MG63 (cell line): ENCODE results near the gene DNAH11. TPM values are rescaled to one million over a fixed set of nuclear protein-coding genes. Genes with fewer than 3 reads are reported as not detected.
A peak's percentile ranks its signal among the peaks of the same experiment; 100 is the strongest.
"Not testable (repeated sequence)": the region's sequence is repeated elsewhere in the genome, so short reads cannot be mapped to it uniquely, and the experiment has no call there.

Experiments used
- DNase-seq: peaks from one replicate; pipeline ENCODE4 v3.0.0-alpha.2; 2020
- H3K27me3 ChIP-seq: fragments of 250-450 bp; sonication (Bioruptor Pico); 2 replicates; pipeline ENCODE4 v1.5.1; 2020; ENCODE audit warnings: mild to moderate bottlenecking, moderate library complexity
- H3K36me3 ChIP-seq: fragments of 250-450 bp; sonication (Bioruptor Pico); 2 replicates; pipeline ENCODE4 v1.5.1; 2020; ENCODE audit warnings: mild to moderate bottlenecking, moderate library complexity
- H3K4me3 ChIP-seq: fragments of 250-450 bp; sonication (Bioruptor Pico); 2 replicates; pipeline ENCODE4 v1.5.1; 2020; ENCODE audit warnings: mild to moderate bottlenecking, moderate library complexity
- H3K9me3 ChIP-seq: fragments of 250-450 bp; sonication (Bioruptor Pico); 2 replicates; pipeline ENCODE4 v1.5.1; 2020; ENCODE audit warnings: mild to moderate bottlenecking, moderate library complexity
- total RNA-seq: library from RNA; depleted of rRNA; stranded (reverse); fragments of >200 nt; shearing (Covaris generic); gene quantifications from 2 replicates; pipeline ENCODE4 v1.2.3, GENCODE V29; 2014; ENCODE audit warnings: low replicate concordance

The DNAH11 gene
- total RNA-seq, 1 experiment from 2014 or later = not detected

DNA sequence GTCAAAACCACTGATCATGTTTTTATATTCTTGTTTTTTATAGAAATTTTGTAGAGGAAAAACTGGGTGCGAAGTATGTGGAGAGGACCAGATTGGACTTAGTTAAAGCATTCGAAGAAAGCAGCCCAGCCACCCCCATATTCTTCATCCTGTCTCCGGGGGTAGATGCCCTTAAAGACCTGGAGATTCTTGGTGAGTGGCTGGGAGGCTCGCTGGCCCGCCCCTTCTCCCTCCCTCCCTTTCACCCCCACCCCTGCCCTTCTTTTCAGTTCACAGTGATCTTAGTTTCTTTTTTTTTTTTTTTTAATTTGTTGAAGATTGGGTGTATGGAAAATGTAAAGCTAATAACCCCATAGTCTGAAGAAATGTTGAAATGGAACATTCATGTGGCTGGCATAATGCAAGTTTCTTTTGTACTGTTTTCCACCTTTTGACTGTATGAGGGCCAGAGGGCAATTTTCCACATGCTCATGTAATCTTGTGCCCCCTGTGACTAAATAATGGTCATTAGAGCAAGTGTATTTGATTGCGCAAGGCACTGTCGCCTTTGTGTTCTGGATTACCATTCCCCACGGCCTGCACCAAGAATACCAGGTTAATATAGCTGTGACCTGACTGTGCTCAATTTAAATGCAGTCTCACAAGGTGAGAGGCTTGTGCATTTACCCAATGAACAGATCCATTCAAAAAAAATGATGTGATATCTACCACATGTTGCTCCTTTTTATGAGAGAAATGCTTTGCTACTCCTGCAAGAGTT, 325.2 kb downstream of the DNAH11 start:
- no peak overlapping the region for H3K4me3 ChIP-seq
- no peaks in the 10 kb centered on the region for H3K36me3 ChIP-seq
- H3K9me3 ChIP-seq = no peaks in the 10 kb centered on the region
- DNase-seq = no peak
- H3K27me3 ChIP-seq = no peaks in the 10 kb centered on the region

DNA sequence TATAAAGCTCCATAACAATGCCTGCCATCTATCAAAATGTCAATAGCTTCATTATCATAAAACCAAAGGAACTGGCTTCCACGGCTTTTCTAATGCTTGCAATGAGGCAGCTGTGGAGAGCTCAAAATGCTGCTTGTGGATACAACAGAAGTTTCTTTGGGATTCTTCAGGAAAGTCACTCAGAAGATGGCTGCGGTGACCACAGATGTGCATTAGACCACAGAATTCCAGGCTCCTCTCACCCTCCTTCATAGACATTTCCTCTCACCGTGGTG, 325.7 kb downstream of the DNAH11 start:
- no peaks in the 10 kb centered on the region for H3K9me3 ChIP-seq
- no peak for DNase-seq
- H3K36me3 ChIP-seq = no peaks in the 10 kb centered on the region
- no peaks in the 10 kb centered on the region for H3K27me3 ChIP-seq
- no peak overlapping the region for H3K4me3 ChIP-seq

DNA sequence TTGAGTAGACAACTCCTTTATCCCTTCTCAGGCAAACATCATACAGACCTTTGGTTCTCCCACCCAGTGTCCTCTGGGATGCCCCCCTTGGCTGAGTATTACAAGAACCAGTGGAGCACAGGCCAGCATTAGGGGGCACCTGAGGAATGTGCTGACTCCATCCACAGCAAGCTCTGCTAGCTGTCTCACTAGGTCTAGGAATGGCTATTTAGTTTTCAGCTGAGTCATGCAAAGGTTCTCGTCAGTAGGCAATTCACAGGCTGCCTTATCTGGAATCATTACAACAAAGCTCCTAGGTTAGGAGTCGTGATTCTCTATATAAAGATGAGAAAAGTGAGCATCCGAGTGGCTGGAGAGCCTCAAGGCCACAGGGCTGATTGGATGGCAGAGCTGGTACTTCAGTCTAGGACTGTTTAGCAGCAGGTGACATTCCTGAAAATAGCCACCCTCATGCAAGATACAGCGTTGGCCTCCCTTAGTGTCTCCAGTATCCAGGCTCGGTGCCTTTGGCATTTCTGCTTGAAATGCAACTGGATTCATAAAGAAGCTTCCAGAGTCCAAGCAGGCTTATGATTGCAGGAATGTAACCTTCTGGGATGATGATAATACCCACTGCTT, 327.1 kb downstream of the DNAH11 start:
- Histone ChIP-seq H3K9me3 (no peaks in the 10 kb centered on the region), H3K36me3 (no peaks in the 10 kb centered on the region), H3K27me3 (no peaks in the 10 kb centered on the region), H3K4me3 (no peak overlapping the region)
- no peak for DNase-seq

DNA sequence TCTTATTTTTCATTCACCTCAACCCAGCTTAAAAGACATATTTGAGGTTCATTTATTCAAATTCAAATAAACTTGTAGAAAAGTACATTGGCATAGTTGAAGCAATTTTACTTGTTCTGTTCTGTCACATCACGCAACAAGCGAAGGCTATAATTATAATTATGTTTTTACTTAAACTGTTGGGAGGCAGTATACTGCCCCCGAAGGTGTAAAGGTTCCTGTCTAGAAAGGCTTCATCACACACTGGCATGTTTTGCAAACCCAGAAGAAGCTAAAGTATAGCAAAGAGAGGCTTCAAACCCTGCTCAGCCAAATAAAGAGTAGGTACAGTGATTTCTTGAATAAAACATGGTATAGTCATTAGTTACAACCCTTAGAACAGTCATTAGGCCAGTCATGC, 340.2 kb downstream of the DNAH11 start:
- no peak for DNase-seq
- Histone ChIP-seq H3K9me3 (no peaks in the 10 kb centered on the region), H3K36me3 (no peaks in the 10 kb centered on the region; the same call in 1 of the 2 replicates), H3K27me3 (no peaks in the 10 kb centered on the region), H3K4me3 (no peak overlapping the region)

DNA sequence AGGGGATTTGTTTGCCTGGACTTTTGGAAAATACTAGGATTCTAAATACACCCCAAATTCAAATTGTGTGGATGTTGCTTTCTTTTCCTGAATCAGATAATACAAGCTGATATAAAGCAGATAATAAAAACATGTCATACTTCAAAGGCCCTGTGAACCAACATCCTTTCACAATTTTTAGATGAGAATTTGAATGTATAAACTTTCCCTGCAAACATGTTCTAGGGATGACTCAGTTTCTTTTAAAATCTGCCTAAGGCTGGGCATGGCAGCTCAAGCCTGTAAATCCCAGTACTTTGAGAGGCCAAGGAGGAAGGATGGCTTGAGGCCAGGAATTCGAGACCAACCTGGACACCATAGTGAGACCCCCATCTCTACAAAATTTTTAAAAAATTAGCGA, 340.7 kb downstream of the DNAH11 start:
- H3K4me3 ChIP-seq, H3K9me3 ChIP-seq, H3K36me3 ChIP-seq, H3K27me3 ChIP-seq, DNase-seq: not testable (repeated sequence)

DNA sequence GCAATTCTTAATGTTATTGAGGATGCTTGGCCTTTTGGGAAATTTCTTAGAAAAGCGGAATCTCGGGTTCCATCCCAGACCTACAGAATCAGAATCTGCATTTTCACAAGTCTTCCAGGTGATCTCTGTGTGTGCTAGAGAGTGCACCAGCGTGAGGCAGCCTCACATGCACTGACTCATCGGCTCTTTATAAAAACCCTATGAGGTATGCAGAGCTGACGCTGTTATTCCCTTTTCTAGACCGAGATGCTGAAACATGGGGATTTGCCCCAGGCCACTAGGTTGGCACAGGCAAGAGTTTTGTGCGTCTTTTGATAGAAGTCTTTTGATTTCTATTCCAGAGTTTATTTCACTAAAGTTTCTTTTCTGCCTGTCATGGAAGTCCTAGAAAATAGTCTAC, 341.7 kb downstream of the DNAH11 start:
- Histone ChIP-seq H3K4me3 (no peak overlapping the region), H3K9me3 (no peaks in the 10 kb centered on the region), H3K36me3 (no peaks in the 10 kb centered on the region; the same call in 1 of the 2 replicates), H3K27me3 (no peaks in the 10 kb centered on the region)
- DNase-seq = no peak

DNA sequence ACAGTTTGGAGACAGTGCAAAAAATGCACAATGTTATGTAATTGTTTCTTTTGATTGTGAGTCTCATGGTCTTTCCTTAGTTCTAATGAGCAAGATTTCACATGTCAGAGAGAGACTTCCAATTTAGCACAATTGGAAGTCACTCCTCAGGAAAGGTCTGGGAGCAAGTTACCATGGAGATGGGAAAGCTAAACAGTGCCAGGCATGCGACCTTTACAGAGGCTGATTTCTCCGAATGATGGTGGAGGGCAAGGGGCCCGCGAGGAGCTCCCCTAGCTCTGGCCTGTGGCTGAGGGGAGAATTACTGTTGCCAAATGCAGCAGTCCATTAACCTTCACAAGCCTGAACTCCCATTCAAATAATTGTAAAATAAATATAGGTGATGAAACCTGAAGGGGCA, 343.6 kb downstream of the DNAH11 start:
- Histone ChIP-seq H3K4me3 (no peak overlapping the region), H3K36me3 (no peaks in the 10 kb centered on the region; the same call in 1 of the 2 replicates)
- no peak for DNase-seq

DNA sequence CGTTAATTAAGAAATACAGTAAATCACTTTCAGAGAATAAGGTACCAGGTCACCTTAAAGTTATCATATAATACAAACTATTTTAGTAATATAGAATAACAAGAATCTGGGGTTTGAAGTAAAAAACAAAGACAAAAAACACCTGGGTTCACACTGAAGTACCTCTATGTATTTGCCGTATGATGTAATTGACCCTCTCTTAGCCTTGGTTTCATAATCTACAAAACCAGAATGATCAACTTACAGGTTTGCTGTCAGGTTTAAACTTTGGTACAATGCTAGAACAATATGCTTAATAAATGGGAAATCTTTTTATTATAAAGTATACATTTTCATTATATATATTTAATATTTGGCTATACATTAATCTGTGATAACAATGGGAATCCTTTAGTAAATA, 344.5 kb downstream of the DNAH11 start:
- no peak overlapping the region for H3K4me3 ChIP-seq
- H3K27me3 ChIP-seq = no peaks in the 10 kb centered on the region
- H3K9me3 ChIP-seq = no peaks in the 10 kb centered on the region
- DNase-seq = no peak
- no peaks in the 10 kb centered on the region for H3K36me3 ChIP-seq

More for the DNA sequence above, 343.6 kb downstream of the DNAH11 start:
- H3K27me3 ChIP-seq = no peaks in the 10 kb centered on the region
- H3K9me3 ChIP-seq = no peaks in the 10 kb centered on the region

DNA sequence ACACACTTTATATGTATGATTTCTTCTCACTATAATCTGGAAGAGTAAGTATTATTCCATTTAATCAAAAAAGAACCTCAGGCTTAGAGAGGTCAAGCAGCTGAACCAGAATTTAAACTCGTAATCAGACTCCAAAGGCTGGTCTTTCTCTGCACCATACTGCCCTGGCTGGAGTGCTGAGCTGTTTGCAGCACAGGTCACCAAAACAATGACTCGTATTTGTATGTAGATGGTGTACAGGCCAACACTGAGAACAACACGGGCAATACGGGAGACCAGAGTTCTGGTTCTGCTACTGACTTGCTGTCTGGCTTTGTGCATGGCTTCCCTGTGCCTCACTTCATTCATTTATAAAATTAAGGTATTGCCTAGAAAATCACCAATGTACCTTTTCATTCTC, 344.9 kb downstream of the DNAH11 start:
- no peaks in the 10 kb centered on the region for H3K36me3 ChIP-seq
- no peak for DNase-seq
- H3K9me3 ChIP-seq = no peaks in the 10 kb centered on the region
- no peak overlapping the region for H3K4me3 ChIP-seq
- no peaks in the 10 kb centered on the region for H3K27me3 ChIP-seq

DNA sequence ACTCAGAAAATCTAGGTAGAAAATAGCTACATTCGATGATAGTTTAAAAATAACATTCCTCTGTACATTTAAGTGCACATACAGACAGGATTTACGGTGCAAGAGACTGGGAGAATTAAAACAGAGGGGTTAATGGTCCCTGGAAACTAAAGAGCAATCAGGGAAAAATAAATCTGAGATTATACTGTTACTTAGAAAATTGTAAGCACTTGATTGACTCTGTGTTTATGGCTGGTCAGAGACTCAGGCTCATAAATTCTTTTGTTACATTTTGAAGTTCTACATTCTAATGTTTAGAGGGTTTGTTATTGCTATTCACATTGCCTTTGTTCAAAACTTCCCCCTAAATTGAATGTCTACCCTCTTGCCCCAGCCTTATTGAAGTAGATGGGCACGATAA, 348.5 kb downstream of the DNAH11 start:
- H3K9me3 ChIP-seq = no peaks in the 10 kb centered on the region

DNA sequence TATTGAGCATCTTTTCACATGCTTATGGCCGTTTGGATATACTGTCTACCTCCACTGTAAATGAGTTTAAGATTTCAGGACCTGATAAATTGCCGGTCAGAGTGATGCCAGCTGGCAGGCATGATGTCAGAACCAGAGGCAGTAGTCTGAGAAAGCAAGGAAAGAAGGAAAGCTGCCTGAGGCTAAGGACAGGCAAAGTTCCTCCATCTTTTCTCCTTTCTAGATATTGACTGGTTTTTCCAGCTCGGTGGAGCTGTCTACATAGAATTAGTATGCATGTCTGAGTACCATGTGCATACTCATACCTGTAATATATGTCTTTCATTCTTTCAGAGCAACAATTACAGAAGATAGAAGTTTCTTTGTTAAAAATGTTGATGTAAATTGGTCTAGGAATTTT, 350.6 kb downstream of the DNAH11 start:
- Histone ChIP-seq H3K9me3 (no peaks in the 10 kb centered on the region), H3K27me3 (no peaks in the 10 kb centered on the region), H3K36me3 (peaks cover 24% of the 10 kb centered on the region), H3K4me3 (no peak overlapping the region)
- no peak for DNase-seq

More for the DNA sequence above, 348.5 kb downstream of the DNAH11 start:
- Histone ChIP-seq H3K27me3 (no peaks in the 10 kb centered on the region), H3K4me3 (no peak overlapping the region), H3K36me3 (peaks cover 5% of the 10 kb centered on the region)
- no peak for DNase-seq

DNA sequence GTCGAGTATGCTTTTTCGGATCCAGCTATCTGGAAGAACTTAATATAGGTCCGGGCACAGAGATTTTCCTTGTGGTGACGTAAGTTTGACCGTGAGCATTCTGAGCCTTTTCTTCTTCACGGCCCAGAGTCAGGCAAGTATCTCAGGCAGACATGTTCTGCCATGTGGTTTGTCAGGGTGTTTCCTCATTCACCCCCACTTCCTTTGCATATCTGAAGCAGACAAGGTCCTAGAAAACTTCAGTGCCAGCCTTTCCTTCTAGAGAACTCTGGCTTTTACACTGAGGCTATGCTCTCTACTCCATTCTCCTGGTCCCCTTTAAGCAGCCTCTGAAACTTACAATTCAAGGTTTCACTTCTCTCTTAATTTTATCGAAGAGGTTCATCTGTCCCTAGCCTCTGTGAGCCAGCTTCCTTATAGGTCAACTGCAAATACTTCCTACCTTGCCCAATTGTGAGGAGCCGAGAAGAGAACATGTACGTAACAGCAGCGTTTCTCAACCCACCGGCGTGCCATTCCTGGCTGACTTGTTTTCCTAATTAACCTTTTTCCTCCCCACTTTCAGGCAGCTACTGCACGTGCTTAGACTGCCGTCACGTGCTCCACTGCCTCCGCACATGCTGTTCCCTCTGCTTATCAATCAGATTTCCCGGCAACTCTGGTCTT, 355.6 kb downstream of the DNAH11 start:
- no peak overlapping the region for H3K4me3 ChIP-seq
- H3K36me3 ChIP-seq = peaks cover 56% of the 10 kb centered on the region
- no peaks in the 10 kb centered on the region for H3K9me3 ChIP-seq
- no peaks in the 10 kb centered on the region for H3K27me3 ChIP-seq
- DNase-seq = no peak

DNA sequence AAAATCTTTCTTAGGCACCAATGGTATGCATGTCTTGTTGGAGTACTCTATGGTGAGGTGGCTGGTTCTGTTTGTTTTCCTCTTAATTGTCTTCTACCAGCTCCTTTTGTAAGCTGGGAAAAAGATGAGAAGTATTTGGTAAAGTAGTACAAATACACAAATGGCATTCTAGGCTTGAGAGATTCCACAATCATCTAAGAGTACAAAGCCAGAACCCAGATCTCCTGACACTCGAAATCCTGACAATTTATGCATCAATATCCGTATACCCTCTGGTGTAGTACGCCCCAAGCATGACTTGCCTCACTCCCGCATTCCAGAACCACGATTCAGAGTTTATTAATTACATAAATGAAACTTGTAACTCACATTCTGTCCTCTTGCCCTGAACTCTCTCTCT, 359.4 kb downstream of the DNAH11 start:
- Histone ChIP-seq H3K36me3 (peaks cover 77% of the 10 kb centered on the region), H3K27me3 (no peaks in the 10 kb centered on the region), H3K9me3 (no peaks in the 10 kb centered on the region), H3K4me3 (no peak overlapping the region)
- peak; percentile 16 for DNase-seq

DNA sequence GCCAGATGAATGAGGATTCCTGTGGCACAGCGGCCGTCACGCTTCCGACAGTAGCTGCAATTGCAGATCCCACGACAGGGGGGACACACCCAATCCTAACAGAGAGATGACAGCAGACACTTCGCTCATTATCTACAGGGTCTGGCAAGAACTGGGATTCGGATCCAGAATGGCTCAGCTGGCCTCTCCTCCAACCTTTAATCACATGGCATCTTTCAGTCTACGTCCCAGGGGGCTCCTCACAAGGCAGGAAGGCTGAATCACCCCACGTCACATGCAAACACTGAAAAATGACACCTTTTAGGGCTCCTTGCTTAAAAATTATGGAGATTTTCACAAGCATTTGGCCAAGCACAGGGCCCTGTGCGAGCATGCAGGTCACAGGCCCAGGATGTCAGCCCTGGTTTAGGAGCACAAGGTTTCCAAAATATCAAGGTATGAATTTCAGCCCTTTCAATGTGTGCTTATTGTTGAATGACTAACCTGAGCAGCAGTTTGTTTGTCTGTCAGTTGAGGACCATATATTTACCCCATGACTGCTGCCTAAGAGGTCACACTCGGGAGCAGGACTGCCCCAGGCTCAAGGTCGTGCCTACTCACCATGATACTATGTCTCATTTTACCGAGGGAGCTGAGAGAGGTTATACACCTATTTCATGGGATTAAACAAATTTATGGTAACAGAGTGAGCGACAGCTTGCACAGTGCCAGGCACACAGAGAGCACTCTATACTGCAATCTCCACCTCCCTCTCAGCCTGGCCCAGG, 360.4 kb downstream of the DNAH11 start:
- Histone ChIP-seq H3K9me3 (no peaks in the 10 kb centered on the region), H3K36me3 (peaks cover 78% of the 10 kb centered on the region), H3K4me3 (no peak overlapping the region), H3K27me3 (no peaks in the 10 kb centered on the region)
- DNase-seq = no peak

DNA sequence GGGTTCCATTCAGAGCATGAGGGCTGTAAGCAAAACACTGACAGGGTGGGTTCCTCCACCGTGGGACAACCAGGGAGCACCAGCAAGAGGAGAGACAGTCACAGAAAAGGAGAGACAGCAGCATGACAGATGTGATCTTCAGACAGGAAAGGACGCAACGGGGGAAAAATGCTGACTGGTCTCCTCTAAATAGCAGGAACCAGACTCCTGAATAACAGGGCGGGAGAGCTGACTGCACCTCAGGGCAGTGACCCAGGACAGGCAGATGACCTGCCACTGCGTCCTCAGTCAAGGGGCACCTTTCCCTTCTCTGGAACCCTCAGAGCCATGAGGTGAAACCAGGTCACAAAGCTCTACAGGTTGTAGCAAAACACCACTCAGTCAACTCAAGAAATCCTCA, 365.9 kb downstream of the DNAH11 start:
- Histone ChIP-seq H3K36me3 (peaks cover 78% of the 10 kb centered on the region), H3K4me3 (no peak overlapping the region), H3K9me3 (no peaks in the 10 kb centered on the region), H3K27me3 (no peaks in the 10 kb centered on the region)
- DNase-seq = no peak

DNA sequence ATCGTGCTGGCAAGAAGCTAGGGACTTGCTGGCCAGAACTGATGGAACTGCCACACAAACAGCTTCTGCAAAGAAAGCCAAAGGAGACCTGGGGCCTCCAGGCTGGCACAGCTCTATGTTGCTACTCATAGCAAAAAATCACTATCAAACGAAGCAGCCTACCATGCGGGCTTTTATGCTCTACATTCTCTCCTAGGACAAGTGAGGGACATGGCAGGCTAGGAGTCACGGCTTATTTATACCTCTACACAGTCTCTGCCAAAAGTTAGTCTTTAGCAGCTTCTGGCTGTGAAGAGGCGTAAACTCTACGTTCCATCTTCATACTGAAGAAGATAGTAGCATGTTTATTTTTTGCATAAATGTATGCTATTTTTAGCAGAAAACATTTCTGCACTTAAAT, 367.4 kb downstream of the DNAH11 start:
- DNase-seq = no peak
- Histone ChIP-seq H3K27me3 (no peaks in the 10 kb centered on the region), H3K36me3 (peaks cover 76% of the 10 kb centered on the region), H3K4me3 (no peak overlapping the region), H3K9me3 (no peaks in the 10 kb centered on the region)

DNA sequence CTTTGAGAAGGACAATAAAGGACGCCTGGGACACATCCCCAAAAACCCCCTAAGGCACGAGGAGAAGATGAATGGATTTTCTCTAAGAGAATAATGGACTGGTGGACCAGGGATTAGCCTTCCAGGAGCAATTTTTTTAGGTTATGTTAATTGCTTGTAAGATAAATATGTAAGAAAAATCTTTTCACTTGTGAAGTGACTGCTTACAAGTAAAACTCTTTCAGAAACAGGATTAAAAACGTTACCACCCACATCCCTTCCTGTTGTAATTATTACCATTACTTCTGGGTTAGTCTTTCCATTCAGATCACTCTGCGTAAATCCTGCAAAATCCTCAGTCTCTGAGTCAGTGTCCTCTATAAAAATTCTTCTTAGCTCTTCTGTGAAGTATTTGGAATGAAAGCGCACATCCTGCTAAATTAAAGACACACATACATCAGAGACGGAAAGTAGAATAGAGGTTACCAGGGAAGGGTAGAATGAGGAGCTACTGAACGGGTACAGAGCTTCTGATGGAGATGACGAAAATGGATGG, 368.6 kb downstream of the DNAH11 start:
- DNase-seq = no peak
- Histone ChIP-seq H3K4me3 (no peak overlapping the region), H3K27me3 (no peaks in the 10 kb centered on the region), H3K9me3 (no peaks in the 10 kb centered on the region), H3K36me3 (peaks cover 71% of the 10 kb centered on the region)
